GM19023 (cell line): ENCODE data around the gene SLX4.
"Not testable (repeated sequence)": the region's sequence is repeated elsewhere in the genome, so short reads cannot be mapped to it uniquely, and the experiment has no call there.

ENCODE experiments used
- ATAC-seq: cut with Tn5 transposase; IDR thresholded peaks from one replicate; pipeline ENCODE4 v1.9.1; 2021; ENCODE audit warnings: mild to moderate bottlenecking, moderate library complexity; ENCODE audit not compliant: unreplicated experiment

Gene SLX4, protein sequence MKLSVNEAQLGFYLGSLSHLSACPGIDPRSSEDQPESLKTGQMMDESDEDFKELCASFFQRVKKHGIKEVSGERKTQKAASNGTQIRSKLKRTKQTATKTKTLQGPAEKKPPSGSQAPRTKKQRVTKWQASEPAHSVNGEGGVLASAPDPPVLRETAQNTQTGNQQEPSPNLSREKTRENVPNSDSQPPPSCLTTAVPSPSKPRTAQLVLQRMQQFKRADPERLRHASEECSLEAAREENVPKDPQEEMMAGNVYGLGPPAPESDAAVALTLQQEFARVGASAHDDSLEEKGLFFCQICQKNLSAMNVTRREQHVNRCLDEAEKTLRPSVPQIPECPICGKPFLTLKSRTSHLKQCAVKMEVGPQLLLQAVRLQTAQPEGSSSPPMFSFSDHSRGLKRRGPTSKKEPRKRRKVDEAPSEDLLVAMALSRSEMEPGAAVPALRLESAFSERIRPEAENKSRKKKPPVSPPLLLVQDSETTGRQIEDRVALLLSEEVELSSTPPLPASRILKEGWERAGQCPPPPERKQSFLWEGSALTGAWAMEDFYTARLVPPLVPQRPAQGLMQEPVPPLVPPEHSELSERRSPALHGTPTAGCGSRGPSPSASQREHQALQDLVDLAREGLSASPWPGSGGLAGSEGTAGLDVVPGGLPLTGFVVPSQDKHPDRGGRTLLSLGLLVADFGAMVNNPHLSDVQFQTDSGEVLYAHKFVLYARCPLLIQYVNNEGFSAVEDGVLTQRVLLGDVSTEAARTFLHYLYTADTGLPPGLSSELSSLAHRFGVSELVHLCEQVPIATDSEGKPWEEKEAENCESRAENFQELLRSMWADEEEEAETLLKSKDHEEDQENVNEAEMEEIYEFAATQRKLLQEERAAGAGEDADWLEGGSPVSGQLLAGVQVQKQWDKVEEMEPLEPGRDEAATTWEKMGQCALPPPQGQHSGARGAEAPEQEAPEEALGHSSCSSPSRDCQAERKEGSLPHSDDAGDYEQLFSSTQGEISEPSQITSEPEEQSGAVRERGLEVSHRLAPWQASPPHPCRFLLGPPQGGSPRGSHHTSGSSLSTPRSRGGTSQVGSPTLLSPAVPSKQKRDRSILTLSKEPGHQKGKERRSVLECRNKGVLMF (N-terminal part only)

DNA sequence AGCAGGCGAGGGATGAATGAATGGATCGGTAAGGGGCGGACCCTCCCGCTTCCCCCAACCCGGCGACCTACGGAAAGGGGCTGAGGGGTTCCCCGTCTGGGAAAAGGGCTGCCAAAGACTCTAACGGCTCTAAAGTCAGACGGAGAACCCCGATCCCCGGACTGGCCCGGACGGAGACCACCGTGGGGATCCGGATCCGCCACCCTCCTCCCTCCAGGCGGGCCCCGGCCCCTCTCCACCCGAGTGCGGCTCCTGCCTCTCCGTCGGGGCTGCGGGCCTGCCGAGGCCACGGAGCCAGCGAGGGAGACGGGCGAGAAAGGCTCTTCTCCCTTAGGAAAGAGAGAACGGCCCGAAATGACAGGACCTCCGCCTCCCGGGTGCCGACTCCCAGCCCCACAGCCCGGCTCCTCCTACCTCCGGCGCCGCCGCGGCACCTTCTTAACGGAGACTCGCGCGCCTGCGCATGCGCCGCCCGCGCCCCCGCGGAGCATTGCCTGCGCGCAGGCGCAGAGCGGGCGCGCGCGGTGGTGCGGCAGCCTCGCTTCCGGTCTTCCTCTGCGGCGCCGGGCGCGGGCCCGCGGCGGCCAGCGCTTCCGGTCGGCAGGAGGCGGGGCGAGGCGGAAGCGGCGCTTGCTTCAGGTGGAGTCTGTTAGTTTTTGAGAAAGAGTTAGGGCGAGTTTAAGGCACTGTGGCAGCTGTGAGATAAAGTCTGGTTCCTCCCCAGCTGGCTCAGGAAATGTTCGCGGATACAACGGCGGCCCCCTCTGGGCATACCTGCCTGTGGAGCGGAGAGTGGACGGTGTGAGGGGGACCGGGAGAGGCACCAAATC is at the start of gene SLX4:
TSS of gene SLX4 (minus strand) at position 461 of the 830 bp plus-strand sequence. CDS start 2,642 bp downstream, outside the sequence.
- ATAC-seq, result peak; percentile 89

DNA sequence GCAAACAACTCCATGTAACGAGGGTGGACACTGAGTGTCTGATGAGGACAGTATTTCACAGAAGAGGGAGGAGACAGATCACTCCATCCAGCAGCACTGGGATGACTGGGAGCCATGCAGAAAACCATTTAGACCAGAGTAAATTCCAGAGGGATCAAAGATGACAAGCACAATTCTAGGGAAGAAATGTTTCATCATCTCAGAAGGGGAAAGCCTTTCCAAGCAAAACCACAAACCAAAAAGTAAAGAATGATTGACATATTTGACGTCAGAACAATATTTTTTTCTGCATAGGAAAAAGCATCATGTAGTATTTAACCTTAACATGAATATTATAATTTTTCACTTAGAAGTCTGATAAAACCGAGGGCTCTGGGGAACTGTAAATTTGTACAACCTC is 47.8 kb upstream of the SLX4 start:
- no peak for ATAC-seq

DNA sequence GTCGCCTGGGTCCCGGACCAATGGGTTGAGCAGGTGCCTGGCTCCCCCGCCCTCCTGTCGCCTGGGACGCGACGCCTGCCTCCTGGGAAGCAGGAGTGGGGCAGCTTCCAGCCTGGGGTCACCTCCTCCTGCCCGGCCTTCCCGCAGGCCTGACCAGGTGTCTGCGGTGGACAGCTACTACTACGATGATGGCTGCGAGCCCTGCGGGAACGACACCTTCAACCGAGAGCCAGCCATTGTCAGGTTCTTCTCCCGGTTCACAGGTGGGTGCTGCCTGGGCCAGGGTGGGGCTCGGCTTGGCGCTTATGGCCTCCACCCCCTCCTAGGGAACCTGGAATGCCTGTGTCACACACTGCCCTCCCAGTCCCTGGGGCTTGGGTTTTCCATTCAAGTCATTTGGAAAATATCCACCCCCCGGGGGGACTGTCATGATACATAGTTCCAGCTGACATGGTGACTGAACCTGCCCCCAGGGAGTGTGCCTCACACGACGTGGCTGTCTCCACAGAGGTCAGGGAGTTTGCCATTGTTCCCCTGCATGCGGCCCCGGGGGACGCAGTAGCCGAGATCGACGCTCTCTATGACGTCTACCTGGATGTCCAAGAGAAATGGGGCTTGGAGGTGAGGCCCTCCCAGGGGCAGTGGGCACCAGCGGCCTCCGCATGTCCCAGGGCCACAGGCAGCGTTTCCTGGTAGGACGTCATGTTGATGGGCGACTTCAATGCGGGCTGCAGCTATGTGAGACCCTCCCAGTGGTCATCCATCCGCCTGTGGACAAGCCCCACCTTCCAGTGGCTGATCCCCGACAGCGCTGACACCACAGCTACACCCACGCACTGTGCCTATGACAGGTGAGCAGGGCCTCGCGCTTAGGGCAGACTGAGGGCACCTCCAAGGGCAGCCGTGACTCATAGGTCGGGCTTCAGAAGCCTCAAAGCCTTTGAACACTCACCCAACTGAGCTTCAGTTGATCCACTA is 45.4 kb upstream of the SLX4 start:
- no peak for ATAC-seq

DNA sequence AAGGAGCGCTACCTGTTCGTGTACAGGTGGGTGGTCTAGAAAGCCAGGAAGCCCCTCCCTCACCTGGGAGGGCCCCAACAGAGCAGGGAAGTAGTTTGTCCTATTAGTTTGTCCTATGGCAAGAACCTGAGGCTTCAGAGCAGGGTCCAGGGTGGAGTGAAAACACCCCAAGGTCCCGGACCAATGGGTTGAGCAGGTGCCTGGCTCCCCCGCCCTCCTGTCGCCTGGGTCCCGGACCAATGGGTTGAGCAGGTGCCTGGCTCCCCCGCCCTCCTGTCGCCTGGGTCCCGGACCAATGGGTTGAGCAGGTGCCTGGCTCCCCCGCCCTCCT is 44.7 kb upstream of the SLX4 start:
- not testable (repeated sequence) for ATAC-seq

DNA sequence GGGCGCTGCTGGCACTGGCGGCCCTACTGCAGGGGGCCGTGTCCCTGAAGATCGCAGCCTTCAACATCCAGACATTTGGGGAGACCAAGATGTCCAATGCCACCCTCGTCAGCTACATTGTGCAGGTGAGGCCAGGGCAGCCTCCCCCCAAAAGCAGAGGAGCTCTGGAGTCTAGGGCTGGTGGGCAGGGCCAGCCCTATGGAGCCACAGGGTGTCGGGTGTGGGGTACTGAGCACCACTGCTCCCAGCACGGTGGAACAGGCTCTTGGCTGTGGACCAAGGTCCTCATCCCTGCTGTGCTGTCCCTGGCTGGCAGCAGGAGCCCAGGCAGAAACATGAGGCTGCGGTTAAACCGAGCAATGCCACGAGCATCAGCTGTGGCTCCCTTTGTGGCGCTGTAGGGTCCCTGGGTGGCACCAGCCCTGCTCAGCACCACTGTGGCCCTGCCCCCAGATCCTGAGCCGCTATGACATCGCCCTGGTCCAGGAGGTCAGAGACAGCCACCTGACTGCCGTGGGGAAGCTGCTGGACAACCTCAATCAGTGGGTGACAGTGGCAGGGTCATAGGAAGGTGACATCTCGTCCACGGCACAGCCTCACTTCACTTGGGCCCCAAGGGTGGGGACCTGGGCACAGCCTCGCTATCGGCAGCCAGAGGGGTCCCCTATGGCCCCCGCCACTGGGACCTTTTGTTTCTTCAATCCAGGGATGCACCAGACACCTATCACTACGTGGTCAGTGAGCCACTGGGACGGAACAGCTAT is 44.2 kb upstream of the SLX4 start:
- no peak for ATAC-seq

DNA sequence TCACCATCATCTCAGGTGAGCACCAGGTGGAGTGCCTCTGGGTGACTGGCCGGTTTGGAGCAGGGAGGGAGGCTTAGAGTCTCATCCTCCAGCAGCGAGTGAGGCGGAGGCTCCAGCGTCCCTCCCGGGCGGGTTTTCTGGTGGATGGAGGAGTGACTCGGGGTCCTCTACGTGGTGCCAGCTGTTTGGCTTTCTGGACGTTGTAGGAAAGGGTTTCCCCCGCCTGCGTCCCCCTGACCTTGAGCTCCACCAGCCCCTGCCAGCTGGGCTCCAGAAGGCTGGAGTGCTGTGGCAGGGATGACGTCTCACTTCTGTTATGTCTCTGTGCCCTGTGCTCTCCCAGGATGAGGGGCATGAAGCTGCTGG is 43.6 kb upstream of the SLX4 start:
- ATAC-seq, result no peak

DNA sequence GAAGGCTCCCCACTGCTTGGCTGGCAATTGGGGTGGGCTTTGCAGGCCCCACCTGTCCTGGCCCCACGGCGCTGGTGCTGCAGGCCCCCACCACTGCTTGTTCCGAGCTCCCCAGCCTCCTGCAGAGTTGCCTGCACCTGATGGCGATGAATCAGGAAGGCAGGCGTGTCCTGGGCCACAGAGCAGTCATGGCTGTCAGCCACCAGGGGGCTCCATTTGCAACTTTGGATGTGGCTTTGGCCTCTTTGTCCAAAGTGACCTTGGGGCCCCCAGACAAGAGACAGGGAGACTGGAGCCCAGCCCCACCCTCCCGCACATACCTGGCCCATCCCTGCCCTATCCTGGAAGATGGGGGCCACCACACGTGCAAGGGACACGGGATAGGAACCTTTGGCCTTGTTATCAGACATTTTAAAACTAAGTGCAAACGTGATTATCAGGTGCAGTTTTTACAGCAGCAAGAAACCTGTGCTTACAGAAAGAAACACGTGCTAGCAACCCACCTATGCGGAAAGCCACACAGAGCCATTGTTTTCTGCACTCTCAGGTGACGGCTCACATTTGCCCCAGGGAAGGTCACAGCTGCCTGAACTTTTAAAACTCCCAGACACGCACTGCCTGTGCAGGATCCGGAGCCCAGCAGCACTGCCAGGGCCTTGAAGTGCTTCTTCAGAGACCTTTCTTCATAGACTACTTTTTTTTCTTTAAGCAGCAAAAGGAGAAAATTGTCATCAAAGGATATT is 43.0 kb upstream of the SLX4 start, which contains the start of gene DNASE1:
TSS of gene DNASE1 (plus strand) at position 443 of the 743 bp plus-strand sequence. CDS start 683 bp downstream, outside the sequence.
- ATAC-seq, result no peak

DNA sequence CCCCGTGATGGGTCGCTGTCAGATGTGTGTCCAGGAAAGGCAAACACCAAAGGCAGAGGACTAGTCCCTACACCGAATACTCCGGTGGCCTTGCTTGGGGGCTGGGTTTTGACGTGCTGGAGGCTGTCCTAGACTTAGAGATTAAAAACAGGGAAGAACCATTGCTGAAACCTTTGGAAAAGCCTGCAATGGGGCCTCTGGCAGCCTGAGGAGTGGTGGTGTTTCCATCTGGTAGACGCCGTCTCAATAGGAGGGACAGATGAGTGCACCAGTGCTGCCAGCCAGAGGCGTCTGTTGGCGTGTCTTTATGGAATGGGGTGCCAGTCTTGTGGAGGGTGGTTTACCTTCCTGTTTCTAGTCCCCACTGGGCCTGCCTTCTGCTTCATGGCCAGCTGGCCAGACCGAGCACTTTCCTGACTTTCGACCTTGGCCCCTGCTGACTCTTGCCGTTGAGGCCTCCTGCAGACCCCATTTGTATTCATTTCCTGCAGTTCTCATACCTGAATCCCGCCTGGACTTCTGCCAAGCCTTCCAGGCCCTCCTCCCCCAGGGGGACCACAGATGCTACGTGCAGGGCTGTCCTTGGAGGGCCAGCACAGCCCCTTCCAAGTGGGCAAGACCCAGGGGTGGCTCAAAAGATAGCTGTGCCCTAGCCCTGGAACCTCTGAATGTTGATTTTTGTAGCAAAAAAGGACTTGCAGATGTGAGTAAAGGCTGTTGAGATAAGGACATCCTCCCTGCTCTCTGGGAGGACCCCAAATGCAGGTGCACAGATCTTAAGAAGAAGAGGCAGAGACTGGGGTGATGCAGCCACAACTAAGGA is 41.2 kb upstream of the SLX4 start:
- no peak for ATAC-seq

DNA sequence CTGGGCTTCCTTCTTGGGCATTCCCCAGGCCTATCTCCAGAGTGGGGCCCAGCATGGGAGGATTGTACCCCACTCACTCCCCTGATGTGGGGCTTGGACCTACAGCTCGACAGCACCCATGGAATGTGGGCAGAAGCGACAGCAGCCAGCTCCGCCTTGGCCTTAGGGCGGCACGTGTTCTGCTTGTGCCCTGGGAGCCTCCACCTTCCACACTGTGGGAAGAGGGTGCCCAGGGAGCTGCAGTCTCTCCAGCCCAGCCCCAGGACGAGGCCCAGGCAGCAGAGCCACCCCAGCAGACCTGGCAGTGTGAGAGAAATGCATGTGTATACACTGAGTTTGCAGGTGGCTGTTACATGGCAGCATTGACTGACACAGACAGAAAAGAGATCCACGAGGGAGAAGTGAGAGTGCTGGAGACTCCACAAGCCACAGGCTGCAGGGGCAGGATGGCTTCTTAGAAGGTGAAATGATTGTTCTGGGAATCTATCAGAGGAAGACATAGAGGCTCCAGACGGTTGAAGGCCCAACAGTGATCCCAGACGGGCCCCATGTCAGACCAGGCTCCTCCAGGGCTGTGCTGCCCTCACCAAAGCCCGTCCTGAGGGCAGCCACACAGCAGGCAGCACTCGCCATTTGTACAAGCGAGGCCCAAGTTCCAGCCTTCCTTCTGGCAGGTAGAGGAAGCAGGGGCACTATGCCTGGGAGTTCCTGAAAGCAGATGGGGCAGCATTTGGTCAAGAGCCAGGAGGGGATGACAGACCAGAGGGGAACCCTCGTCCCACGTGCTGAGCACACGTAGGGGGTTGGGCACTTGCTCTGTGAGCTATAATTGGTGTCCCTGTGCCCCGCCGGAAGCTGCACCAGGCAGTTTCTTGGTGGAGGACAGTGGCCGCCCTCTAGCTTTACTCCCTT is 40.3 kb upstream of the SLX4 start:
- no peak for ATAC-seq

DNA sequence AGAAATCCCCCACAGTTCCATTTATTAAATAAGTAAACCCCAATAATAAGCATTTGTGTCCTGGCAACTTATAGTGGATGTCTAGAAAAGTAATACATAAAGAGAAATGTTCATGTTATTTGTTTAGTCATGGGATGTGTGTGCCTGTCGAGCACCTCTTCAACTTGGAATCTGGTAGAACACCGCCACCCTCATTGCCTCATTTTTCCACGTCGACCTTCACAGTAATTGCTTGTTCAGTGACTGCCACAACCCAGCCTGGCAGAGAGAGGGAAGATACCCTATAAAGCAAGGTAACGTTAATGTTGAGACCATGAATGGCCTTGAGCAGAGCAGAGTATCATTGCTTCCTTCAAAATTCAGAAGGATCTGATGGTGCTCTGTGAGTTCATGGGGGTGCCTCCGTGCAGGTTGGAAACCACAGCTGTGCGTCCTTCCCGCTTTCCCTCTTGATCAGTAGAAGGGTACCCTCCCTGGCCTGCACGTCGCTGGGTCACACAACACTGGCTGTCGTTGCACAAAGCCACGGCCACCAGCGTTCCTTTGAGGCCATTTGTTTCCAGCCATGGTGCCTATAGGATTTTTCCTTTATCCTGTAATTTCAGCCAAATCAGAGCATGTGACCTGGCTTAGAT is 39.3 kb upstream of the SLX4 start:
- no peak for ATAC-seq

DNA sequence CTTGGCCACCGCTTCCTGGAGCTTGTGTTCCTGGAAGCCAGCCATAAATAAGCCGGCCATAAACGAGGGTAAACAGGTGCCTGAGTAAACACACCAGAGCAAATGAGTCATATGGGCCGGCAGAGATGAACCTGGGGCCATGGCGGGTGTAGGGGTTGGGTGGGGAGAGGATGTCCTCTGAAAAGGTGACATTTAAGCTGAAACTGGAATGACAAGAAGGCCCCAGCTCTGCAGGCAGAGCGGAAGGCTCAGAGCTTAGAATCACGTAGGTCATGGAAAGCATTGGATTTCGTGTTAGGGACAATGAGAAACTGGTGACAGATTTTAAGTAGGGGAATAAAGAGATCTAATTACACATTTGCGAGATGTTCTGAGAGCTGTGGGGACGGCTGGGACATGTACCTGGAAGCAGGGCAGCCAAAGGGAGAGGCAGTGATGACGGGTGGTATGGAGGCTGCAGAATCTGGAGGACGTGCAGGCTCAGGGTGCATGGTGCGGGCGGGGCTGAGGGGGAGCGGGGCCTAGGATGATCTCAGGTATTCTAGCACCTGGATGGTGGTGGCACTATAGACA is 35.0 kb upstream of the SLX4 start:
- no peak for ATAC-seq

DNA sequence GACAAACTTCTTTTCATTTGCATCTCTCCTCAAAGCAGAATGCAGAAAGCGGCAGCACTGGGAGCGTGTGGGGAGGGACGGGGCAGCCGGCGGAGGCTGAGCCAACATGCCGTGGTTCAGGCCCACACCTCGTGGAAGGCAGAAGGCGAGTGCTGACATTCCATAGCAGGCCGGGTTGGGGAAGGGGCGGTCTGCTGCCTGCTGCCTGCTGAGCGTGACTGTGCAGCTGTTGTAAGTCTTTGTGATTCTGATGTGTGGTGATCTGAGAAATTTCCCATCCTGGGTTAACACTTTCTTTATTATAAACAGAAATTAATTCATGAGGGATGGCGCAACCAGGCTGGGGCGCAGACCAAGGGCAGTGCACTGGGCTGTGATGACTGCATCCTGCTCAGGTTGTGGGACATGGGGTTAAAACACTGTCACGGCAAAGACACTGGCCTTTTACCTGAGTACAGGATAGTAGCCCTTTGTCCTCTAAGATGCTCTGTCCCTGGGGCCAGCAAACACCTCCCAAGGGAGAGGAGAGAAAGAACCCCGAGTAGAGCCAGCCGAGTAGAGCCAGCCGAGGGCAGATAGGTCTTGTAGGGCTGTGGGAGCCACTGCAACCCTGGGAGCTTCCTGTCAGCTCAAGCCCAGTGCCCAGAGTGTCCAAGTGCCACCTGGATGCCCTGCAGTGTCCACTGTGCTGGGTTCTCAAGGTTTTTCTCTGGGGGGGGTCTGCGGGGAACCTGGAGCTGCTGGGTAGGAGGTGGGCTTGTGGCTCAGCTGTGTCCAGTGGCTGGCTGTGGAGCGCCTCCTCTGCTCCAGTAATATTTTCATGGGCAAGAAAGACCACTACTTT is 34.3 kb upstream of the SLX4 start:
- ATAC-seq, result no peak

DNA sequence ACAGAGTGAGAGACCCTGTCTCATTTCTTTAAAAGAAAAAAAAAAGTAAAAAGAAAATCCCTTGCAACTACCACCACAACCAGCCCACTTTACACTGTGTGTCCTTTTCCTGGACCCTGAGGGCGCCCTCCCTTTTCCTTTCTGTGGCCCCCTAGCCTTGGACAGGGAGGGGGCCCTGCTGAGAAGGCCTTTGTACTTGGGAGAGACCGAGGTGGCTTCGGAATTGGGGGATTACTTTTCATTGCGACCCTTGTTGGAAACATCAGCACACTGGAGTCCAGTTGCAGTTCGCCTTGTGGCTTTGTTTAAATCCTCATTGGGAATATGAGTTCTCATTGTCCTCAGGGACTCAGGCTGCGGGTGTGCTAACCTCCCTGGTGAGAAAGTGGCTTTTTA is 33.7 kb upstream of the SLX4 start:
- no peak for ATAC-seq

DNA sequence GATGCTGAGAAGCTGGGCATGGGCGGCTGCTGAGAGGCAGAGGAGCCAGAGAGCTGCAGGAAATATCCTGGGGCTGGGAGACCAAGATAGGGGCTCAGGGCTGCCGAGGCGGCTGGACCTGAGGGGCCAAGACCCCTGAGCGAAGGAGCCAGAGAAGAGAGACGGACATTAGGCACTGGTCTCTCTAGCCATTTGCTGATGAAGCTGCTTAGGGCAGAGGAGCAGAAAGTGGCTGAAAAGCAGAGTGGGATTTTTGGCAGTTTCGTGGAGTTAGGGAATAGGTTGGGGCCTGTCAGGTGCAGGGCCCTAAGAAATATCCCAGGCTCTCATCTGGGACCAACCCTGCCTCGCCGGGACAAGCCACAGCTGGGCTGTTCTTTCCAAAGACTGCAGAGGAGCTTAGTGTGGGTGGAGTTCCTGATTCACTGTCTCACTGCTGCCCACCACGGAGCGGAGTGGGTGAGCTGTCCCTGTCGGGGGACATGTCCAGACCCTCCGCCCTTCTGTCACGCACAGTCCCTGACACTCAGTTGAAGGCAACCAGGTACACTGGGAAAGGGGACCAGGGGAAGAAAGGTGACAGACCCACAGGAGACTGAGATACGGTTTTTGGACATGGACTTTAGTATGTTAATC is 31.8 kb upstream of the SLX4 start:
- no peak for ATAC-seq
